Astrocyte (in vitro differentiated cells and primary cell): ENCODE measurements around the gene NOLC1. TPM values are rescaled to one million over a fixed set of nuclear protein-coding genes. Genes with fewer than 3 reads are reported as not detected.

Source experiments
- DNase-seq: peaks from one replicate; pipeline ENCODE4 v3.0.0-alpha.2; 2010; ENCODE audit warnings: low read depth
- FAIRE-seq: peaks from 2 replicates; lab custom pipeline; 2011; peaks lifted over from hg19 to GRCh38; lab: Jason Lieb, UNC
- H2AFZ ChIP-seq: 2 replicates; pipeline ENCODE4 v1.6.0; 2012; ENCODE audit warnings: low read depth, low read length, inconsistent platforms
- H3K27ac ChIP-seq: 2 replicates; pipeline ENCODE4 v1.5.1; 2011; ENCODE audit warnings: low read depth, low read length, inconsistent platforms
- H3K27me3 ChIP-seq: 2 replicates; pipeline ENCODE4 v1.6.0; 2011; ENCODE audit warnings: low read length, inconsistent platforms; ENCODE audit not compliant: insufficient read depth
- H3K36me3 ChIP-seq: 2 replicates; pipeline ENCODE4 v1.5.1; 2011; ENCODE audit warnings: low read length, inconsistent platforms; ENCODE audit not compliant: insufficient read depth
- H3K4me1 ChIP-seq: 2 replicates; pipeline ENCODE4 v1.5.1; 2011; ENCODE audit warnings: low read length, inconsistent platforms; ENCODE audit not compliant: insufficient read depth
- H3K4me2 ChIP-seq: 2 replicates; pipeline ENCODE4 v1.6.0; 2012; ENCODE audit warnings: low read length, inconsistent platforms
- H3K4me3 ChIP-seq: 2 replicates; pipeline ENCODE4 v1.5.1; 2011; ENCODE audit warnings: low read depth, mild to moderate bottlenecking, low read length, inconsistent platforms; ENCODE audit not compliant: insufficient read depth
- H3K79me2 ChIP-seq: 2 replicates; pipeline ENCODE4 v1.6.0; 2012; ENCODE audit warnings: mild to moderate bottlenecking, low read length, inconsistent platforms; ENCODE audit not compliant: insufficient read depth
- H3K9ac ChIP-seq: 2 replicates; pipeline ENCODE4 v1.6.0; 2012; ENCODE audit warnings: mild to moderate bottlenecking, low read length, inconsistent platforms
- H3K9me3 ChIP-seq: 2 replicates; pipeline ENCODE4 v1.5.1; 2012; ENCODE audit warnings: low read depth, mild to moderate bottlenecking, low read length, inconsistent platforms; ENCODE audit not compliant: insufficient read depth
- H4K20me1 ChIP-seq: 2 replicates; pipeline ENCODE4 v1.6.0; 2012; ENCODE audit warnings: low read length, inconsistent platforms; ENCODE audit not compliant: insufficient read depth
- H3K27ac Mint-ChIP-seq: one replicate; pipeline ENCODE4 v1.8.0; 2021; ENCODE audit warnings: mild to moderate bottlenecking, mixed read lengths; ENCODE audit not compliant: unreplicated experiment
- H3K27me3 Mint-ChIP-seq: one replicate; pipeline ENCODE4 v1.8.0; 2021; ENCODE audit warnings: low read depth, mixed read lengths; ENCODE audit not compliant: unreplicated experiment
- H3K36me3 Mint-ChIP-seq: one replicate; pipeline ENCODE4 v1.8.0; 2021; ENCODE audit warnings: low read depth, mixed read lengths; ENCODE audit not compliant: unreplicated experiment
- H3K4me1 Mint-ChIP-seq: one replicate; pipeline ENCODE4 v1.8.0; 2021; ENCODE audit warnings: low read depth, mixed read lengths; ENCODE audit not compliant: unreplicated experiment
- H3K4me3 Mint-ChIP-seq: one replicate; pipeline ENCODE4 v1.8.0; 2021; ENCODE audit warnings: mild to moderate bottlenecking, moderate library complexity, mixed read lengths; ENCODE audit not compliant: unreplicated experiment
- H3K9me3 Mint-ChIP-seq: one replicate; pipeline ENCODE4 v1.8.0; 2021; ENCODE audit warnings: mild to moderate bottlenecking, mixed read lengths; ENCODE audit not compliant: unreplicated experiment
- EZH2 ChIP-seq: IDR thresholded peaks from 2 replicates; pipeline ENCODE4 v1.6.1; 2012; ENCODE audit warnings: mild to moderate bottlenecking, low read length, inconsistent platforms; ENCODE audit not compliant: insufficient read depth
- total RNA-seq: library from RNA; stranded (reverse); gene quantifications from 2 replicates; pipeline ENCODE4 v1.2.1, GENCODE V29; 2021
- TF ChIP-seq, protein P1 (sequence below): IDR thresholded peaks from 2 replicates; pipeline ENCODE4 v1.5.1; 2011; ENCODE audit warnings: low read depth, mild to moderate bottlenecking, inconsistent platforms, low read length, moderate library complexity; ENCODE audit not compliant: insufficient read depth

Gene NOLC1
- total RNA-seq, 1 donor from 2014 or later: 92.9 TPM

- Histone ChIP-seq H4K20me1 (peaks cover 6% of the 10 kb centered on the region), H3K27ac (peak within 1 kb of the TSS; percentile 73), H3K27me3 (no peaks in the 10 kb centered on the region), H3K9me3 (no peaks in the 10 kb centered on the region), H2AFZ (peak within 1 kb of the TSS; percentile 75), H3K36me3 (no peaks in the 10 kb centered on the region), H3K4me1 (peaks cover 50% of the 10 kb centered on the region), H3K9ac (peak within 1 kb of the TSS; percentile 89), H3K4me2 (peak within 1 kb of the TSS; percentile 99), H3K79me2 (peaks cover 45% of the 10 kb centered on the region), H3K4me3 (peak within 1 kb of the TSS; percentile 66)
- DNase-seq (peak; percentile 57), FAIRE-seq (no peak)
- H3K4me1 Mint-ChIP-seq: peaks cover 42% of the 10 kb centered on the region
- H3K27ac Mint-ChIP-seq: peak within 1 kb of the TSS; percentile 95
- H3K4me3 Mint-ChIP-seq: peak within 1 kb of the TSS; percentile 91
- H3K27me3 Mint-ChIP-seq: no peaks in the 10 kb centered on the region
- no peaks in the 10 kb centered on the region for H3K36me3 Mint-ChIP-seq
- TF ChIP-seq, protein P1, sequence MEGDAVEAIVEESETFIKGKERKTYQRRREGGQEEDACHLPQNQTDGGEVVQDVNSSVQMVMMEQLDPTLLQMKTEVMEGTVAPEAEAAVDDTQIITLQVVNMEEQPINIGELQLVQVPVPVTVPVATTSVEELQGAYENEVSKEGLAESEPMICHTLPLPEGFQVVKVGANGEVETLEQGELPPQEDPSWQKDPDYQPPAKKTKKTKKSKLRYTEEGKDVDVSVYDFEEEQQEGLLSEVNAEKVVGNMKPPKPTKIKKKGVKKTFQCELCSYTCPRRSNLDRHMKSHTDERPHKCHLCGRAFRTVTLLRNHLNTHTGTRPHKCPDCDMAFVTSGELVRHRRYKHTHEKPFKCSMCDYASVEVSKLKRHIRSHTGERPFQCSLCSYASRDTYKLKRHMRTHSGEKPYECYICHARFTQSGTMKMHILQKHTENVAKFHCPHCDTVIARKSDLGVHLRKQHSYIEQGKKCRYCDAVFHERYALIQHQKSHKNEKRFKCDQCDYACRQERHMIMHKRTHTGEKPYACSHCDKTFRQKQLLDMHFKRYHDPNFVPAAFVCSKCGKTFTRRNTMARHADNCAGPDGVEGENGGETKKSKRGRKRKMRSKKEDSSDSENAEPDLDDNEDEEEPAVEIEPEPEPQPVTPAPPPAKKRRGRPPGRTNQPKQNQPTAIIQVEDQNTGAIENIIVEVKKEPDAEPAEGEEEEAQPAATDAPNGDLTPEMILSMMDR: no peak
- no peak for TF ChIP-seq EZH2
- no peaks in the 10 kb centered on the region for H3K9me3 Mint-ChIP-seq
These were observed 31.8 kb upstream of the NOLC1 start, which contains the start of gene LDB1 for GRCh38 chr10:102120142-102120990. TSS of gene LDB1 (minus strand) at chr10:102120368. CDS start at chr10:102120110, 258 bp downstream.

GRCh38 chr10:102120991-102121738 is 31.0 kb upstream of the NOLC1 start:
- Histone ChIP-seq H3K4me3 (peak overlapping the region; percentile 66), H3K4me1 (peaks cover 44% of the 10 kb centered on the region), H4K20me1 (peaks cover 6% of the 10 kb centered on the region), H3K4me2 (peak overlapping the region; percentile 99), H2AFZ (peak overlapping the region; percentile 75), H3K27me3 (no peaks in the 10 kb centered on the region), H3K9ac (peak overlapping the region; percentile 89), H3K27ac (peak overlapping the region; percentile 52), H3K9me3 (no peaks in the 10 kb centered on the region), H3K36me3 (no peaks in the 10 kb centered on the region), H3K79me2 (peaks cover 37% of the 10 kb centered on the region)
- Mint-ChIP-seq H3K27ac (peak overlapping the region; percentile 93), H3K4me1 (peaks cover 35% of the 10 kb centered on the region), H3K36me3 (no peaks in the 10 kb centered on the region), H3K9me3 (no peaks in the 10 kb centered on the region), H3K4me3 (peak overlapping the region; percentile 89), H3K27me3 (no peaks in the 10 kb centered on the region)
- DNase-seq (peak; percentile 71), FAIRE-seq (no peak)
- no peak for TF ChIP-seq EZH2
- TF ChIP-seq, protein P1: no peak
